ENCODE results near the gene RAMP1.

DNA sequence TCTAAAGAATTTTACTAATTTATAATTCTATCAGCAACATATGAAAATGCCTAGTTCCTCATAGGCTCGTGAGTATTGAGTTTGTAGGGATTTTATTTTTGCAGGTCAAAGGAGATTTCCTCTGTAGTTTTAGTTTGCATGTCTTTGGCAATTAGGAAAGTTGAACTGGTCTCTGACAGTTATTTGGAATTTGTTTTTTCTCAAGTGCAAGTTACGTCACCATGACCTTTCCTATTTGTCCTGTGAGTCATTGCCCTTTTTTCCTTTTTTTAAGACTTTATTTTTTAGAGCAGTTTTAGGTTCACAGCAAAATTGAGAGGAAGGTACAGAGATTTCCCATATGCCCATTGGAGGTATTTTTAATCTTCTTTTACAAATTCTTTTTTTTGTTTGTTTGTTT is 29.0 kb downstream of the RAMP1 start:
- TF ChIP-seq YY1 (IDR thresholded peaks at IDR 0.05; ENCODE audit: extremely low read depth, insufficient replicate concordance, low read depth, low read length) (no peak), POLR2A (IDR thresholded peaks at IDR 0.05; ENCODE audit: borderline replicate concordance, extremely low read depth, insufficient read depth, insufficient read length) (no peak), ZFX (IDR thresholded peaks at IDR 0.05) (no peak), EZH2 (IDR thresholded peaks at IDR 0.05) (no peak), RAD21 (IDR thresholded peaks at IDR 0.05; ENCODE audit: low read depth) (no peak), SRF (IDR thresholded peaks at IDR 0.05; ENCODE audit: low read depth) (no peak), JUND (IDR thresholded peaks at IDR 0.05) (no peak), EGR1 (IDR thresholded peaks at IDR 0.05; ENCODE audit: low read depth) (no peak), POLR2AphosphoS5 (IDR thresholded peaks at IDR 0.05; ENCODE audit: low read depth, low read length) (no peak), ZNF274 (IDR thresholded peaks at IDR 0.05; ENCODE audit: low read depth, low read length) (no peak), CEBPB (IDR thresholded peaks at IDR 0.05; ENCODE audit: low read depth) (no peak)
- TF ChIP-seq, protein P1, sequence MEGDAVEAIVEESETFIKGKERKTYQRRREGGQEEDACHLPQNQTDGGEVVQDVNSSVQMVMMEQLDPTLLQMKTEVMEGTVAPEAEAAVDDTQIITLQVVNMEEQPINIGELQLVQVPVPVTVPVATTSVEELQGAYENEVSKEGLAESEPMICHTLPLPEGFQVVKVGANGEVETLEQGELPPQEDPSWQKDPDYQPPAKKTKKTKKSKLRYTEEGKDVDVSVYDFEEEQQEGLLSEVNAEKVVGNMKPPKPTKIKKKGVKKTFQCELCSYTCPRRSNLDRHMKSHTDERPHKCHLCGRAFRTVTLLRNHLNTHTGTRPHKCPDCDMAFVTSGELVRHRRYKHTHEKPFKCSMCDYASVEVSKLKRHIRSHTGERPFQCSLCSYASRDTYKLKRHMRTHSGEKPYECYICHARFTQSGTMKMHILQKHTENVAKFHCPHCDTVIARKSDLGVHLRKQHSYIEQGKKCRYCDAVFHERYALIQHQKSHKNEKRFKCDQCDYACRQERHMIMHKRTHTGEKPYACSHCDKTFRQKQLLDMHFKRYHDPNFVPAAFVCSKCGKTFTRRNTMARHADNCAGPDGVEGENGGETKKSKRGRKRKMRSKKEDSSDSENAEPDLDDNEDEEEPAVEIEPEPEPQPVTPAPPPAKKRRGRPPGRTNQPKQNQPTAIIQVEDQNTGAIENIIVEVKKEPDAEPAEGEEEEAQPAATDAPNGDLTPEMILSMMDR (IDR thresholded peaks at IDR 0.05 in 2 of 3, conservative IDR thresholded peaks at IDR 0.05 in 1 of 3; ENCODE audit: borderline replicate concordance in 1 of 3, insufficient read depth in 1 of 3, low read depth in 2 of 3, low read length in 2 of 3) = no peak
- TF ChIP-seq, protein P2, sequence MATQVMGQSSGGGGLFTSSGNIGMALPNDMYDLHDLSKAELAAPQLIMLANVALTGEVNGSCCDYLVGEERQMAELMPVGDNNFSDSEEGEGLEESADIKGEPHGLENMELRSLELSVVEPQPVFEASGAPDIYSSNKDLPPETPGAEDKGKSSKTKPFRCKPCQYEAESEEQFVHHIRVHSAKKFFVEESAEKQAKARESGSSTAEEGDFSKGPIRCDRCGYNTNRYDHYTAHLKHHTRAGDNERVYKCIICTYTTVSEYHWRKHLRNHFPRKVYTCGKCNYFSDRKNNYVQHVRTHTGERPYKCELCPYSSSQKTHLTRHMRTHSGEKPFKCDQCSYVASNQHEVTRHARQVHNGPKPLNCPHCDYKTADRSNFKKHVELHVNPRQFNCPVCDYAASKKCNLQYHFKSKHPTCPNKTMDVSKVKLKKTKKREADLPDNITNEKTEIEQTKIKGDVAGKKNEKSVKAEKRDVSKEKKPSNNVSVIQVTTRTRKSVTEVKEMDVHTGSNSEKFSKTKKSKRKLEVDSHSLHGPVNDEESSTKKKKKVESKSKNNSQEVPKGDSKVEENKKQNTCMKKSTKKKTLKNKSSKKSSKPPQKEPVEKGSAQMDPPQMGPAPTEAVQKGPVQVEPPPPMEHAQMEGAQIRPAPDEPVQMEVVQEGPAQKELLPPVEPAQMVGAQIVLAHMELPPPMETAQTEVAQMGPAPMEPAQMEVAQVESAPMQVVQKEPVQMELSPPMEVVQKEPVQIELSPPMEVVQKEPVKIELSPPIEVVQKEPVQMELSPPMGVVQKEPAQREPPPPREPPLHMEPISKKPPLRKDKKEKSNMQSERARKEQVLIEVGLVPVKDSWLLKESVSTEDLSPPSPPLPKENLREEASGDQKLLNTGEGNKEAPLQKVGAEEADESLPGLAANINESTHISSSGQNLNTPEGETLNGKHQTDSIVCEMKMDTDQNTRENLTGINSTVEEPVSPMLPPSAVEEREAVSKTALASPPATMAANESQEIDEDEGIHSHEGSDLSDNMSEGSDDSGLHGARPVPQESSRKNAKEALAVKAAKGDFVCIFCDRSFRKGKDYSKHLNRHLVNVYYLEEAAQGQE (IDR thresholded peaks at IDR 0.05; ENCODE audit: low read depth) = no peak
